GM12872 (cell line): ENCODE data around the gene TULP4.

Experiments used
- TF ChIP-seq, protein P1 (sequence below): IDR thresholded peaks from 3 replicates; pipeline ENCODE4 v1.5.1; 2011; ENCODE audit warnings: low read depth, mild to moderate bottlenecking, low read length, moderate library complexity; ENCODE audit not compliant: insufficient read depth

TULP4 gene

GRCh38 chr6:158538741-158539140 is 226.5 kb downstream of the TULP4 start:
- TF ChIP-seq, protein P1, sequence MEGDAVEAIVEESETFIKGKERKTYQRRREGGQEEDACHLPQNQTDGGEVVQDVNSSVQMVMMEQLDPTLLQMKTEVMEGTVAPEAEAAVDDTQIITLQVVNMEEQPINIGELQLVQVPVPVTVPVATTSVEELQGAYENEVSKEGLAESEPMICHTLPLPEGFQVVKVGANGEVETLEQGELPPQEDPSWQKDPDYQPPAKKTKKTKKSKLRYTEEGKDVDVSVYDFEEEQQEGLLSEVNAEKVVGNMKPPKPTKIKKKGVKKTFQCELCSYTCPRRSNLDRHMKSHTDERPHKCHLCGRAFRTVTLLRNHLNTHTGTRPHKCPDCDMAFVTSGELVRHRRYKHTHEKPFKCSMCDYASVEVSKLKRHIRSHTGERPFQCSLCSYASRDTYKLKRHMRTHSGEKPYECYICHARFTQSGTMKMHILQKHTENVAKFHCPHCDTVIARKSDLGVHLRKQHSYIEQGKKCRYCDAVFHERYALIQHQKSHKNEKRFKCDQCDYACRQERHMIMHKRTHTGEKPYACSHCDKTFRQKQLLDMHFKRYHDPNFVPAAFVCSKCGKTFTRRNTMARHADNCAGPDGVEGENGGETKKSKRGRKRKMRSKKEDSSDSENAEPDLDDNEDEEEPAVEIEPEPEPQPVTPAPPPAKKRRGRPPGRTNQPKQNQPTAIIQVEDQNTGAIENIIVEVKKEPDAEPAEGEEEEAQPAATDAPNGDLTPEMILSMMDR, result no peak

- TF ChIP-seq, protein P1, result no peak
These were observed 227.1 kb downstream of the TULP4 start for GRCh38 chr6:158539413-158539812.

- TF ChIP-seq, protein P1, result no peak
These were observed 227.6 kb downstream of the TULP4 start for GRCh38 chr6:158539881-158540280.

DNA sequence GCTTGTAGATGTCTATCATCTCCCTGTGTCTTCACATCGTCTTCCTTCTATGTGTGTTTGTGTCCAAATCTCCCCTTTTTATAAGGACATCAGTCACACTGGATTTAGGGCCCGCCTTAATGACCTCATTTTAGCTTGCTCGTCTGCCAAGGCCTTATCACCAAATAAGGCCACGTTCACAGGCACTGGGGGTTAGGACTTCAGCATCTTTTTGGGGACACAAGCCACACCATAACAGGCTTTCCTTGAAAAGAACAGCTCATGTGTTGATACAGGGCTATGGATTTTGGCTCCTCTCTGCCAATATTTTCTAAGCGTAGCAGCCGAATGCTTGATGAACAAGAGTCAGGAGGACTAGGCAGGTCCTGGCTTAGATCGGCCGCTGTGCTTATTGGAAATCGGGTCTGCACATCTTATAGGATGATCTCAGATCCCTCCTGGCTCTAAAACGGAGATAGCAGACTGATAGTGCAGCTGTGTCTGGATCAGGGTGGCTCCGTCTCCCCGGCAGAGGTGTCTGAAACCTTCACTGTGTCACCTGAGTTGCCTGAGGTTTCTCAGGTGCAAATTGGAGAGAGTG is 231.4 kb downstream of the TULP4 start:
- TF ChIP-seq, protein P1, result no peak

- TF ChIP-seq, protein P1, result no peak
These were observed 232.2 kb downstream of the TULP4 start for GRCh38 chr6:158544428-158544827.

- TF ChIP-seq, protein P1, result no peak
These were observed 233.0 kb downstream of the TULP4 start for GRCh38 chr6:158545043-158545966.

GRCh38 chr6:158548418-158549161 is 236.3 kb downstream of the TULP4 start:
- TF ChIP-seq, protein P1, result no peak
